ENCODE data around the gene P3H4.
"Not testable (repeated sequence)": the region's sequence is repeated elsewhere in the genome, so short reads cannot be mapped to it uniquely, and the experiment has no call there.

- TF ChIP-seq CTCF (conservative IDR thresholded peaks at IDR 0.05; ENCODE audit: low read depth, low read length); POLR2A (IDR thresholded peaks at IDR 0.05; ENCODE audit: low read depth, low read length); USF2 (IDR thresholded peaks at IDR 0.05; ENCODE audit: low read depth, low read length); CHD1 (IDR thresholded peaks at IDR 0.05; ENCODE audit: low read depth, low read length); CEBPB (IDR thresholded peaks at IDR 0.05; ENCODE audit: low read depth, low read length); BHLHE40 (IDR thresholded peaks at IDR 0.05; ENCODE audit: low read depth, low read length): not testable (repeated sequence)
Measured at GRCh38 chr17:41776262-41776900, 35.4 kb downstream of the P3H4 start.

All from IMR-90 (cell line).